ENCODE results near the gene PDCD6IP.
"Not testable (repeated sequence)": the region's sequence is repeated elsewhere in the genome, so short reads cannot be mapped to it uniquely, and the experiment has no call there.

The PDCD6IP gene

GRCh38 chr3:33798418-33799201, at the start of gene PDCD6IP:
TSS of gene PDCD6IP (plus strand) at chr3:33798630. CDS start at chr3:33798729, 99 bp downstream.
- peak; percentile 96 for DNase-seq (ENCODE audit: low spot score)

GRCh38 chr3:33749546-33750210, 48.8 kb upstream of the PDCD6IP start:
- no peak for DNase-seq (ENCODE audit: low spot score)

- DNase-seq (ENCODE audit: low spot score): no peak
Measured at GRCh38 chr3:33750211-33750548, 48.2 kb upstream of the PDCD6IP start.

GRCh38 chr3:33751336-33751735, 47.1 kb upstream of the PDCD6IP start:
- DNase-seq (ENCODE audit: low spot score): no peak

GRCh38 chr3:33754391-33754790, 44.0 kb upstream of the PDCD6IP start:
- not testable (repeated sequence) for DNase-seq (ENCODE audit: low spot score)

GRCh38 chr3:33758281-33758680, 40.1 kb upstream of the PDCD6IP start:
- no peak for DNase-seq (ENCODE audit: low spot score)

GRCh38 chr3:33758864-33759263, 39.6 kb upstream of the PDCD6IP start:
- DNase-seq (ENCODE audit: low spot score): no peak

GRCh38 chr3:33768578-33769330, 29.7 kb upstream of the PDCD6IP start:
- DNase-seq (ENCODE audit: low spot score): no peak

GRCh38 chr3:33773637-33774036, 24.8 kb upstream of the PDCD6IP start:
- no peak for DNase-seq (ENCODE audit: low spot score)

GRCh38 chr3:33775363-33775762, 23.1 kb upstream of the PDCD6IP start:
- no peak for DNase-seq (ENCODE audit: low spot score)

GRCh38 chr3:33777996-33778395, 20.4 kb upstream of the PDCD6IP start:
- no peak for DNase-seq (ENCODE audit: low spot score)

- no peak for DNase-seq (ENCODE audit: low spot score)
Measured at GRCh38 chr3:33779751-33780150, 18.7 kb upstream of the PDCD6IP start.

- not testable (repeated sequence) for DNase-seq (ENCODE audit: low spot score)
Measured at GRCh38 chr3:33781413-33781812, 17.0 kb upstream of the PDCD6IP start.

- DNase-seq (ENCODE audit: low spot score): no peak
Measured at GRCh38 chr3:33786565-33787327, 11.7 kb upstream of the PDCD6IP start.

GRCh38 chr3:33787328-33788009, 11.0 kb upstream of the PDCD6IP start:
- peak; percentile 62 for DNase-seq (ENCODE audit: low spot score)

- no peak for DNase-seq (ENCODE audit: low spot score)
Measured at GRCh38 chr3:33789183-33789954, 9.1 kb upstream of the PDCD6IP start.

- DNase-seq (ENCODE audit: low spot score): no peak
Measured at GRCh38 chr3:33790091-33790490, 8.3 kb upstream of the PDCD6IP start.

- DNase-seq (ENCODE audit: low spot score): no peak
Measured at GRCh38 chr3:33791477-33792166, 6.8 kb upstream of the PDCD6IP start.

GRCh38 chr3:33792167-33792892, 6.1 kb upstream of the PDCD6IP start:
- DNase-seq (ENCODE audit: low spot score): no peak
